CD4-positive, alpha-beta memory T cell (primary cell): ENCODE results near the gene SMYD3. TPM values are rescaled to one million over a fixed set of nuclear protein-coding genes. Genes with fewer than 3 reads are reported as not detected.

Experiments used
- CTCF ChIA-PET: fragments of 350-600 bp; sonication (Branson Sonifier 250); formaldehyde crosslinking; loops from one replicate; lab custom pipeline; 2021; ENCODE audit warnings: inconsistent platforms; ENCODE audit not compliant: partially characterized antibody; lab: Charles Lee
- POLR2A ChIA-PET: fragments of 350-600 bp; sonication (Branson Sonifier 250); formaldehyde crosslinking; loops from one replicate; lab custom pipeline; 2021; ENCODE audit not compliant: partially characterized antibody; lab: Charles Lee
- DNase-seq, 5 donors: peaks; one replicate each; pipeline versions ENCODE4 v3.0.0 to v3.0.0-alpha.2; 2020 to 2022; ENCODE audit warnings: mixed read lengths in 1 of 5
- H3K27ac ChIP-seq: one replicate; pipeline ENCODE4 v1.7.0; 2013; ENCODE audit warnings: low read depth, low read length
- H3K27me3 ChIP-seq: 2 replicates; pipeline ENCODE4 v1.7.0; 2013; ENCODE audit warnings: mild to moderate bottlenecking, low read length, moderate library complexity; ENCODE audit not compliant: insufficient read depth
- H3K36me3 ChIP-seq: 2 replicates; pipeline ENCODE4 v1.7.0; 2013; ENCODE audit warnings: mild to moderate bottlenecking, low read length, moderate library complexity; ENCODE audit not compliant: insufficient read depth
- H3K4me1 ChIP-seq: 2 replicates; pipeline ENCODE4 v1.7.0; 2013; ENCODE audit warnings: mild to moderate bottlenecking, low read length, moderate library complexity; ENCODE audit not compliant: insufficient read depth
- H3K4me3 ChIP-seq, 2 donors: one replicate each; pipeline ENCODE4 v1.7.0; 2013; ENCODE audit warnings: low read length in 2 of 2, mild to moderate bottlenecking in 1 of 2
- H3K9me3 ChIP-seq, 2 donors: one replicate each; pipeline ENCODE4 v1.7.0; 2013; ENCODE audit warnings: low read length in 2 of 2, control low read depth in 1 of 2; ENCODE audit not compliant: control insufficient read depth in 1 of 2
- H3K27ac Mint-ChIP-seq, 7 donors: one replicate each; pipeline ENCODE4 v1.8.0; 2020 to 2021; ENCODE audit warnings: mixed read lengths in 7 of 7, mild to moderate bottlenecking in 6 of 7, inconsistent platforms in 3 of 7, moderate library complexity in 3 of 7
- H3K27me3 Mint-ChIP-seq, 2 donors: one replicate each; pipeline ENCODE4 v1.8.0; 2020 to 2021; ENCODE audit warnings: mixed read lengths in 2 of 2
- H3K36me3 Mint-ChIP-seq, 2 donors: one replicate each; pipeline ENCODE4 v1.8.0; 2020 to 2021; ENCODE audit warnings: mixed read lengths in 2 of 2, inconsistent platforms in 1 of 2, mild to moderate bottlenecking in 1 of 2
- H3K4me1 Mint-ChIP-seq, 4 donors: one replicate each; pipeline ENCODE4 v1.8.0; 2020 to 2021; ENCODE audit warnings: mixed read lengths in 4 of 4, mild to moderate bottlenecking in 1 of 4
- H3K4me3 Mint-ChIP-seq, 8 donors: one replicate each; pipeline ENCODE4 v1.8.0; 2020 to 2021; ENCODE audit warnings: mixed read lengths in 8 of 8, mild to moderate bottlenecking in 7 of 8, moderate library complexity in 6 of 8, inconsistent platforms in 3 of 8
- H3K9me3 Mint-ChIP-seq, 8 donors: one replicate each; pipeline ENCODE4 v1.8.0; 2020 to 2021; ENCODE audit warnings: mixed read lengths in 8 of 8, mild to moderate bottlenecking in 5 of 8, inconsistent platforms in 3 of 8, moderate library complexity in 1 of 8
- intact Hi-C: fragments of 100-400 bp; cut with micrococcal nuclease; formaldehyde crosslinking; loops from one replicate; pipeline ENCODE4 v1.15.1; 2023
- polyA plus RNA-seq, 2 donors: library from polyadenylated mRNA; unstranded; fragments of 300-500 nt; fragmentation: Illumina TruSeq; gene quantifications; one replicate each; pipeline ENCODE4 v1.2.3, GENCODE V29; 2021
- total RNA-seq, 2 experiments: library from RNA; stranded (reverse); gene quantifications; one replicate each; pipeline ENCODE4 v1.2.3, GENCODE V29; 2021

Gene SMYD3
- total and polyA plus RNA-seq, 4 experiments from 2014 or later = 19.5 to 28.9 (median 22.9) TPM

DNA sequence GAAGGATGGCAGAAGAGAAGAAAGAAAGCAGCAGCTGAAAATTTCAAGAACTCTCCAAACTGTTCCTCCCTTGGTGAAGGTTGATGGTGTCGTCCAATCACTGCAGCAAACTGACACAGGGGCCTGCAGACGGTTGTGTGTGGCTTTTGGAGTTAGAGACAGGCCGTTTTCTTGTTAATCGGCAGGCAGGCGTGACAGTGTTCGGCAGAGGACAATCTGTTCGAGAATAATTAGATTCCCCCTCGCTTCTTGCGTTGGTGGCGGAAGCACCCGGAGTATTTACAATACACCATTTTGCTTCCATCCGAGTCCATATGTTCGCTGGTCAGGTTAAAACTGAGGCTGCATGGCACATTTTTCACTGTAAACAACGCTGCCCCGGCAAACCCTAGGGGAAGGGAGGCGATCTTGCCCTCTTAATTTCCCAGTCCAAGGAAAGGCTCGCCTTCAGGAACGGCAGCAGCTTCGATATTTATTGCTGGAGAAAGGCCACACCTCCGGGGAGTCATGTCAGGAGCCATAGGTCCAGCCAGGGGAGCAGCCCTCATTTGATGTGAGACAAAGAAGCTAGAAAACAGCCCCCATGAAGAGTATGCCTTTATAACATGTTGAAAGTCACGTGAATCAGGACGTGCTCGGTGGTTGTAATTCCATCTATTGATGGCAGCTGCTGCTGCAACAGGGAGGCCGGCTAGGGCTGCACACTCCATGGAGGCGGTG is 360.1 kb downstream of the SMYD3 start:
- Histone ChIP-seq H3K36me3 (no peaks in the 10 kb centered on the region), H3K4me3 (no peak overlapping the region), H3K4me1 (no peaks in the 10 kb centered on the region), H3K27me3 (no peaks in the 10 kb centered on the region), H3K9me3 (no peaks in the 10 kb centered on the region), H3K27ac (no peak overlapping the region)
- ChIA-PET CTCF (interaction anchor here (1.8 kb wide), 1 partner anchor 10 kb away, joined by 4 read pairs; no protein-coding TSS in a partner anchor), POLR2A (no interaction called here)
- Mint-ChIP-seq H3K9me3 (peaks cover 0 to 2% (median 0%) of the 10 kb centered on the region in 8 donors), H3K4me3 (no peak overlapping the region), H3K4me1 (no peaks in the 10 kb centered on the region), H3K27me3 (no peaks in the 10 kb centered on the region), H3K36me3 (peaks cover 5 to 44% of the 10 kb centered on the region in 2 donors), H3K27ac (no peak overlapping the region)
- intact Hi-C loops = no loop called here
- DNase-seq = no peak

- Mint-ChIP-seq H3K4me1 (no peaks in the 10 kb centered on the region), H3K36me3 (peaks cover 5 to 40% of the 10 kb centered on the region in 2 donors), H3K9me3 (peaks cover 0 to 2% (median 0%) of the 10 kb centered on the region in 8 donors), H3K27ac (no peak overlapping the region), H3K4me3 (no peak overlapping the region), H3K27me3 (no peaks in the 10 kb centered on the region)
- Histone ChIP-seq H3K4me1 (no peaks in the 10 kb centered on the region), H3K4me3 (no peak overlapping the region), H3K27me3 (no peaks in the 10 kb centered on the region), H3K9me3 (no peaks in the 10 kb centered on the region), H3K27ac (no peak overlapping the region), H3K36me3 (no peaks in the 10 kb centered on the region)
- intact Hi-C loops = no loop called here
- DNase-seq = no peak
- ChIA-PET CTCF (interaction anchor here (1.8 kb wide), 1 partner anchor 11 kb away, joined by 4 read pairs; no protein-coding TSS in a partner anchor), POLR2A (no interaction called here)
Observed at GRCh38 chr1:246145900-246146299, 361.2 kb downstream of the SMYD3 start.

- intact Hi-C loops = no loop called here
- H3K4me1 Mint-ChIP-seq = no peaks in the 10 kb centered on the region
- no peaks in the 10 kb centered on the region for H3K27me3 ChIP-seq
- no peak overlapping the region for H3K27ac ChIP-seq
- no peaks in the 10 kb centered on the region for H3K36me3 ChIP-seq
- H3K9me3 ChIP-seq = no peaks in the 10 kb centered on the region
- no peaks in the 10 kb centered on the region for H3K27me3 Mint-ChIP-seq
- no peak overlapping the region for H3K27ac Mint-ChIP-seq
- H3K4me1 ChIP-seq = no peaks in the 10 kb centered on the region
- DNase-seq = no peak
- peaks cover 5 to 40% of the 10 kb centered on the region in 2 donors for H3K36me3 Mint-ChIP-seq
- ChIA-PET POLR2A (no interaction called here), CTCF (interaction anchor here (1.0 to 1.8 kb wide), 2 partner anchors 12 to 29 kb away, joined by 3 to 4 read pairs; no protein-coding TSS in a partner anchor)
- no peak overlapping the region for H3K4me3 Mint-ChIP-seq
- H3K4me3 ChIP-seq = no peak overlapping the region
- H3K9me3 Mint-ChIP-seq = peaks cover 0 to 2% (median 0%) of the 10 kb centered on the region in 8 donors
Observed at GRCh38 chr1:246144931-246145330, 362.1 kb downstream of the SMYD3 start.

- H3K27ac Mint-ChIP-seq = no peak overlapping the region
- no peak for DNase-seq
- H3K36me3 Mint-ChIP-seq = peaks cover 4 to 22% of the 10 kb centered on the region in 2 donors
- POLR2A ChIA-PET = no interaction called here
- Histone ChIP-seq H3K4me1 (no peaks in the 10 kb centered on the region), H3K4me3 (no peak overlapping the region), H3K36me3 (no peaks in the 10 kb centered on the region), H3K27ac (no peak overlapping the region), H3K9me3 (no peaks in the 10 kb centered on the region), H3K27me3 (no peaks in the 10 kb centered on the region)
- H3K27me3 Mint-ChIP-seq = no peaks in the 10 kb centered on the region
- H3K4me3 Mint-ChIP-seq = no peak overlapping the region
- intact Hi-C loops = no loop called here
- no peaks in the 10 kb centered on the region for H3K9me3 Mint-ChIP-seq
- CTCF ChIA-PET = no interaction called here
- H3K4me1 Mint-ChIP-seq = no peaks in the 10 kb centered on the region
Observed at GRCh38 chr1:246142320-246142893, 364.7 kb downstream of the SMYD3 start.

DNA sequence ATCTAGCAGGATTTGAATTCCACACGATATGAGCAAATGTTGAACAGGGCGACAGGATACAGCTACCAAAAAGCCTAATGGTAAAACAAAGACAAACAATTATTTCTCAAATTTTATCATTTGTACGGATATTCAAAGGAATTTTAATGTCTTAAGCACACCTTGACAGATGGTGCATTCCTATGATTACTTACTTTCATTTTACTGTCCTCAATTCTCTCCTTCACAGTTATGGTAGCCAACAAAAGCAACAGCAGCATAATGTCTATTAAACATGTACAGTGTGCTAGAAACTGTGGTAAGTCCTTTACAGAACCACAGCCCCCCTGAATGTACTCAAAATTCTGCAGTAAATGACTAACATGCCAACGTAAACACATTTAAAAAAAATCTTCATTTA is 365.8 kb downstream of the SMYD3 start:
- Mint-ChIP-seq H3K27me3 (no peaks in the 10 kb centered on the region), H3K36me3 (peaks cover 2 to 15% of the 10 kb centered on the region in 2 donors), H3K9me3 (no peaks in the 10 kb centered on the region), H3K27ac (no peak overlapping the region), H3K4me3 (no peak overlapping the region), H3K4me1 (no peaks in the 10 kb centered on the region)
- Histone ChIP-seq H3K4me3 (no peak overlapping the region), H3K27me3 (no peaks in the 10 kb centered on the region), H3K27ac (no peak overlapping the region), H3K4me1 (no peaks in the 10 kb centered on the region), H3K9me3 (no peaks in the 10 kb centered on the region), H3K36me3 (no peaks in the 10 kb centered on the region)
- ChIA-PET POLR2A (no interaction called here), CTCF (interaction anchor here (1.1 kb wide), 1 partner anchor 19 kb away, joined by 3 read pairs; no protein-coding TSS in a partner anchor)
- intact Hi-C loops = no loop called here
- no peak for DNase-seq

- H3K4me1 ChIP-seq = no peaks in the 10 kb centered on the region
- no peak for DNase-seq
- ChIA-PET CTCF (interaction anchor here (1.2 kb wide), 1 partner anchor 251 kb away, joined by 3 read pairs; no protein-coding TSS in a partner anchor), POLR2A (no interaction called here)
- no peak overlapping the region for H3K4me3 Mint-ChIP-seq
- H3K4me3 ChIP-seq = no peak overlapping the region
- H3K9me3 Mint-ChIP-seq = no peaks in the 10 kb centered on the region
- no peak overlapping the region for H3K27ac Mint-ChIP-seq
- H3K9me3 ChIP-seq = no peaks in the 10 kb centered on the region
- H3K36me3 Mint-ChIP-seq = peaks cover 0 to 6% of the 10 kb centered on the region in 2 donors
- H3K36me3 ChIP-seq = no peaks in the 10 kb centered on the region
- no peaks in the 10 kb centered on the region for H3K27me3 ChIP-seq
- H3K27ac ChIP-seq = no peak overlapping the region
- H3K27me3 Mint-ChIP-seq = no peaks in the 10 kb centered on the region
- intact Hi-C loops = no loop called here
- H3K4me1 Mint-ChIP-seq = peaks cover 0 to under 1% (median 0%) of the 10 kb centered on the region in 4 donors
Observed at GRCh38 chr1:246139745-246140182, 367.3 kb downstream of the SMYD3 start.

DNA sequence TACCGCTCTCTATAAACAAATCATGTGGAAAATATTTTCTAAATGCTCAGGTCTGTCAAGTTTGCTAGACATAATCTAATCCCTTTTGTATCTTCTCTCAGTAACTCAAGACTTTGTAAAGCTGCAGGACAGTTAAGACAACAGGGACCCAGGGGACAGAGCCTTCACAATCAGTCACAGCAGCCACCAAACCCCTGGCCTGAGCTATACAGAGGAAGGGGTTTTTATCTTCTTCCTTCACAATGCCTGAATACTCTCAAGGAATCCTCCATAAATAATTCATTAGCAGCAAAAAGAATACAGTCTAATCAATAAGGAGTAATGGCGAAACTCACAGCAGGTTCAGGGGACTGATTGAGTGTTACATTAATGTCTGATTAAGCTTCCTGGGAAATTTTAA is 368.3 kb downstream of the SMYD3 start:
- H3K27me3 Mint-ChIP-seq = no peaks in the 10 kb centered on the region
- H3K27me3 ChIP-seq = no peaks in the 10 kb centered on the region
- no peaks in the 10 kb centered on the region for H3K9me3 Mint-ChIP-seq
- no peaks in the 10 kb centered on the region for H3K4me1 ChIP-seq
- no peak overlapping the region for H3K4me3 ChIP-seq
- H3K27ac ChIP-seq = no peak overlapping the region
- H3K36me3 Mint-ChIP-seq = peaks cover 0 to 9% of the 10 kb centered on the region in 2 donors
- CTCF ChIA-PET = no interaction called here
- no peak overlapping the region for H3K27ac Mint-ChIP-seq
- DNase-seq = no peak
- H3K9me3 ChIP-seq = no peaks in the 10 kb centered on the region
- H3K4me1 Mint-ChIP-seq = peaks cover 0 to 1% (median 0%) of the 10 kb centered on the region in 4 donors
- intact Hi-C loops = no loop called here
- POLR2A ChIA-PET = no interaction called here
- H3K4me3 Mint-ChIP-seq = no peak overlapping the region
- no peaks in the 10 kb centered on the region for H3K36me3 ChIP-seq
